ENCODE results near the gene CAPG.

The CAPG gene

GRCh38 chr2:85419009-85419675, 9.0 kb upstream of the CAPG start:
- TF ChIP-seq GATA3 (IDR thresholded peaks at IDR 0.05; ENCODE audit: low read depth, low read length) (no peak), GATA2 (IDR thresholded peaks at IDR 0.05; ENCODE audit: low read depth, low read length) (no peak)

- no peak for TF ChIP-seq GATA3 (IDR thresholded peaks at IDR 0.05; ENCODE audit: low read depth, low read length)
- peak; percentile 73 for TF ChIP-seq GATA2 (IDR thresholded peaks at IDR 0.05; ENCODE audit: low read depth, low read length)
Measured at GRCh38 chr2:85418132-85419008, 8.2 kb upstream of the CAPG start, which contains the start of gene SH2D6. SH2D6 (plus strand) TSS chr2:85418714; CDS start chr2:85429466, 10,752 bp downstream.

GRCh38 chr2:85415980-85416650, 5.9 kb upstream of the CAPG start:
- TF ChIP-seq GATA2 (IDR thresholded peaks at IDR 0.05; ENCODE audit: low read depth, low read length), result no peak
- no peak for TF ChIP-seq GATA3 (IDR thresholded peaks at IDR 0.05; ENCODE audit: low read depth, low read length)

GRCh38 chr2:85414761-85415553, 4.8 kb upstream of the CAPG start:
- no peak for TF ChIP-seq GATA2 (IDR thresholded peaks at IDR 0.05; ENCODE audit: low read depth, low read length)

- TF ChIP-seq GATA2 (IDR thresholded peaks at IDR 0.05; ENCODE audit: low read depth, low read length) (no peak), GATA3 (IDR thresholded peaks at IDR 0.05; ENCODE audit: low read depth, low read length) (no peak)
Measured at GRCh38 chr2:85413592-85414420, 3.6 kb upstream of the CAPG start.

GRCh38 chr2:85411405-85411748, 1.2 kb upstream of the CAPG start:
- TF ChIP-seq GATA3 (IDR thresholded peaks at IDR 0.05; ENCODE audit: low read depth, low read length), result no peak
- TF ChIP-seq GATA2 (IDR thresholded peaks at IDR 0.05; ENCODE audit: low read depth, low read length), result no peak

GRCh38 chr2:85410584-85411404, 628 bp upstream of the CAPG start:
- TF ChIP-seq GATA2 (IDR thresholded peaks at IDR 0.05; ENCODE audit: low read depth, low read length) (no peak), GATA3 (IDR thresholded peaks at IDR 0.05; ENCODE audit: low read depth, low read length) (no peak)

- TF ChIP-seq GATA3 (IDR thresholded peaks at IDR 0.05; ENCODE audit: low read depth, low read length) (no peak), GATA2 (IDR thresholded peaks at IDR 0.05; ENCODE audit: low read depth, low read length) (no peak)
Measured at GRCh38 chr2:85405201-85406059, 4.7 kb downstream of the CAPG start.

- TF ChIP-seq GATA3 (IDR thresholded peaks at IDR 0.05; ENCODE audit: low read depth, low read length) (no peak), GATA2 (IDR thresholded peaks at IDR 0.05; ENCODE audit: low read depth, low read length) (no peak)
Measured at GRCh38 chr2:85401844-85402243, 8.3 kb downstream of the CAPG start.

- no peak for TF ChIP-seq GATA3 (IDR thresholded peaks at IDR 0.05; ENCODE audit: low read depth, low read length)
- no peak for TF ChIP-seq GATA2 (IDR thresholded peaks at IDR 0.05; ENCODE audit: low read depth, low read length)
Measured at GRCh38 chr2:85401464-85401805, 8.7 kb downstream of the CAPG start.
